Measurements from ENCODE around the gene SIGLEC5. TPM values are rescaled to one million over a fixed set of nuclear protein-coding genes. Genes with fewer than 3 reads are reported as not detected.

SIGLEC5 gene
- total and polyA plus RNA-seq, 2 of the 13 experiments (the other 11 are each of a cell fraction or from before 2014, with no cell fraction given) = not detected

DNA sequence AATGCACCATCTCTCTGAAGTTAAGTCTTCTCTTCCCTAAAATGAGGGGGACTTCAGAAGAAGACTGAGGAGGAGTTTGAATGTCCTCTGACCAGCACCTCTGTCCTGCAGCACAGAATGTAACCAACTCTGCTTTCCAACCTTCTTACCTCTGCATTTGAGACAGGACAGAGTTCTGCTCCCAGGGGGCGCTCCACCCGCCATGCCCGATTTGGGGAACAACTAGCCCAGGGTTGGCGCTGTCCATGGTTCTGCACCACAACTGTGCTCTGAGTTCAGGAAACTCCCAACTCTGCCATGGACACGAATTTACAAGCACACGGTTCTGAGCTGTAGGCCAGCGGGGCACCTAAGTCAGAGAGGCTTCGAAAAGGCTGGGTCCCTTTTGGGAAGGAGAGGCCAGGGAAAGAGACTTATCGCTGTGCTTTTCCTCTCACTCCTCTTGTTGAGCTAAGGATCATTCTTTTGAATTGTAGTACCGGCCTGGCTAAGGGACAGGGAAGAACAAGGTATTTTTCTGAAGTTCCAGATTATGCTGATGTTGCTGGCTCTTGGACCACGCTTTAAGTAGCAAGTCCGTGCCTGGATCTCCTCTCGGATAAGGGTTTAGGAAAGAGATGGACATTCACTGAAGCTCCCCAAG lies 22.2 kb downstream of the SIGLEC5 start (continued):
- TF ChIP-seq, protein P1, sequence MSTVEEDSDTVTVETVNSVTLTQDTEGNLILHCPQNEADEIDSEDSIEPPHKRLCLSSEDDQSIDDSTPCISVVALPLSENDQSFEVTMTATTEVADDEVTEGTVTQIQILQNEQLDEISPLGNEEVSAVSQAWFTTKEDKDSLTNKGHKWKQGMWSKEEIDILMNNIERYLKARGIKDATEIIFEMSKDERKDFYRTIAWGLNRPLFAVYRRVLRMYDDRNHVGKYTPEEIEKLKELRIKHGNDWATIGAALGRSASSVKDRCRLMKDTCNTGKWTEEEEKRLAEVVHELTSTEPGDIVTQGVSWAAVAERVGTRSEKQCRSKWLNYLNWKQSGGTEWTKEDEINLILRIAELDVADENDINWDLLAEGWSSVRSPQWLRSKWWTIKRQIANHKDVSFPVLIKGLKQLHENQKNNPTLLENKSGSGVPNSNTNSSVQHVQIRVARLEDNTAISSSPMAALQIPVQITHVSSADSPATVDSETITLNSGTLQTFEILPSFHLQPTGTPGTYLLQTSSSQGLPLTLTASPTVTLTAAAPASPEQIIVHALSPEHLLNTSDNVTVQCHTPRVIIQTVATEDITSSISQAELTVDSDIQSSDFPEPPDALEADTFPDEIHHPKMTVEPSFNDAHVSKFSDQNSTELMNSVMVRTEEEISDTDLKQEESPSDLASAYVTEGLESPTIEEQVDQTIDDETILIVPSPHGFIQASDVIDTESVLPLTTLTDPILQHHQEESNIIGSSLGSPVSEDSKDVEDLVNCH (CRISPR knock-in tag; IDR thresholded peaks at IDR 0.05) = no peak
- TF ChIP-seq MBNL3 (CRISPR knock-in tag; conservative IDR thresholded peaks at IDR 0.05) (no peak), TMF1 (CRISPR knock-in tag; IDR thresholded peaks at IDR 0.05; ENCODE audit: low read depth) (peak; percentile 93), ATF7-NPFF (CRISPR knock-in tag; IDR thresholded peaks at IDR 0.05; ENCODE audit: low read depth) (peak; percentile 87), ZNF788 (CRISPR knock-in tag; IDR thresholded peaks at IDR 0.05; ENCODE audit: borderline replicate concordance) (peak; percentile 83; the same call in 1 of the 2 replicates), ZNF446 (CRISPR knock-in tag; IDR thresholded peaks at IDR 0.05) (peak; percentile 68; the same call in 1 of the 2 replicates), ZNF143 (CRISPR knock-in tag; IDR thresholded peaks at IDR 0.05) (no peak), ZNF879 (CRISPR knock-in tag; IDR thresholded peaks at IDR 0.05) (0 out of 2 replicates have a peak, but pooled peaks have one; percentile 23), ZBTB8A (CRISPR knock-in tag; IDR thresholded peaks at IDR 0.05; ENCODE audit: borderline replicate concordance, low read depth) (0 out of 2 replicates have a peak, but pooled peaks have one; percentile 54)
- TF ChIP-seq, protein P2, sequence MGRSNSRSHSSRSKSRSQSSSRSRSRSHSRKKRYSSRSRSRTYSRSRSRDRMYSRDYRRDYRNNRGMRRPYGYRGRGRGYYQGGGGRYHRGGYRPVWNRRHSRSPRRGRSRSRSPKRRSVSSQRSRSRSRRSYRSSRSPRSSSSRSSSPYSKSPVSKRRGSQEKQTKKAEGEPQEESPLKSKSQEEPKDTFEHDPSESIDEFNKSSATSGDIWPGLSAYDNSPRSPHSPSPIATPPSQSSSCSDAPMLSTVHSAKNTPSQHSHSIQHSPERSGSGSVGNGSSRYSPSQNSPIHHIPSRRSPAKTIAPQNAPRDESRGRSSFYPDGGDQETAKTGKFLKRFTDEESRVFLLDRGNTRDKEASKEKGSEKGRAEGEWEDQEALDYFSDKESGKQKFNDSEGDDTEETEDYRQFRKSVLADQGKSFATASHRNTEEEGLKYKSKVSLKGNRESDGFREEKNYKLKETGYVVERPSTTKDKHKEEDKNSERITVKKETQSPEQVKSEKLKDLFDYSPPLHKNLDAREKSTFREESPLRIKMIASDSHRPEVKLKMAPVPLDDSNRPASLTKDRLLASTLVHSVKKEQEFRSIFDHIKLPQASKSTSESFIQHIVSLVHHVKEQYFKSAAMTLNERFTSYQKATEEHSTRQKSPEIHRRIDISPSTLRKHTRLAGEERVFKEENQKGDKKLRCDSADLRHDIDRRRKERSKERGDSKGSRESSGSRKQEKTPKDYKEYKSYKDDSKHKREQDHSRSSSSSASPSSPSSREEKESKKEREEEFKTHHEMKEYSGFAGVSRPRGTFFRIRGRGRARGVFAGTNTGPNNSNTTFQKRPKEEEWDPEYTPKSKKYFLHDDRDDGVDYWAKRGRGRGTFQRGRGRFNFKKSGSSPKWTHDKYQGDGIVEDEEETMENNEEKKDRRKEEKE (IDR thresholded peaks at IDR 0.05) = no peak
- TF ChIP-seq, protein P3, sequence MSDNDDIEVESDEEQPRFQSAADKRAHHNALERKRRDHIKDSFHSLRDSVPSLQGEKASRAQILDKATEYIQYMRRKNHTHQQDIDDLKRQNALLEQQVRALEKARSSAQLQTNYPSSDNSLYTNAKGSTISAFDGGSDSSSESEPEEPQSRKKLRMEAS (IDR thresholded peaks at IDR 0.05) = no peak
- TF ChIP-seq, protein P4, sequence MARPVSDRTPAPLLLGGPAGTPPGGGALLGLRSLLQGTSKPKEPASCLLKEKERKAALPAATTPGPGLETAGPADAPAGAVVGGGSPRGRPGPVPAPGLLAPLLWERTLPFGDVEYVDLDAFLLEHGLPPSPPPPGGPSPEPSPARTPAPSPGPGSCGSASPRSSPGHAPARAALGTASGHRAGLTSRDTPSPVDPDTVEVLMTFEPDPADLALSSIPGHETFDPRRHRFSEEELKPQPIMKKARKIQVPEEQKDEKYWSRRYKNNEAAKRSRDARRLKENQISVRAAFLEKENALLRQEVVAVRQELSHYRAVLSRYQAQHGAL (CRISPR knock-in tag; IDR thresholded peaks at IDR 0.05; ENCODE audit: not compliant biosample characterization) = no peak
- TF ChIP-seq, protein P5, sequence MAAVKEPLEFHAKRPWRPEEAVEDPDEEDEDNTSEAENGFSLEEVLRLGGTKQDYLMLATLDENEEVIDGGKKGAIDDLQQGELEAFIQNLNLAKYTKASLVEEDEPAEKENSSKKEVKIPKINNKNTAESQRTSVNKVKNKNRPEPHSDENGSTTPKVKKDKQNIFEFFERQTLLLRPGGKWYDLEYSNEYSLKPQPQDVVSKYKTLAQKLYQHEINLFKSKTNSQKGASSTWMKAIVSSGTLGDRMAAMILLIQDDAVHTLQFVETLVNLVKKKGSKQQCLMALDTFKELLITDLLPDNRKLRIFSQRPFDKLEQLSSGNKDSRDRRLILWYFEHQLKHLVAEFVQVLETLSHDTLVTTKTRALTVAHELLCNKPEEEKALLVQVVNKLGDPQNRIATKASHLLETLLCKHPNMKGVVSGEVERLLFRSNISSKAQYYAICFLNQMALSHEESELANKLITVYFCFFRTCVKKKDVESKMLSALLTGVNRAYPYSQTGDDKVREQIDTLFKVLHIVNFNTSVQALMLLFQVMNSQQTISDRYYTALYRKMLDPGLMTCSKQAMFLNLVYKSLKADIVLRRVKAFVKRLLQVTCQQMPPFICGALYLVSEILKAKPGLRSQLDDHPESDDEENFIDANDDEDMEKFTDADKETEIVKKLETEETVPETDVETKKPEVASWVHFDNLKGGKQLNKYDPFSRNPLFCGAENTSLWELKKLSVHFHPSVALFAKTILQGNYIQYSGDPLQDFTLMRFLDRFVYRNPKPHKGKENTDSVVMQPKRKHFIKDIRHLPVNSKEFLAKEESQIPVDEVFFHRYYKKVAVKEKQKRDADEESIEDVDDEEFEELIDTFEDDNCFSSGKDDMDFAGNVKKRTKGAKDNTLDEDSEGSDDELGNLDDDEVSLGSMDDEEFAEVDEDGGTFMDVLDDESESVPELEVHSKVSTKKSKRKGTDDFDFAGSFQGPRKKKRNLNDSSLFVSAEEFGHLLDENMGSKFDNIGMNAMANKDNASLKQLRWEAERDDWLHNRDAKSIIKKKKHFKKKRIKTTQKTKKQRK (IDR thresholded peaks at IDR 0.05; ENCODE audit: low read length) = no peak
